GM18502 (cell line): Measurements from ENCODE around the gene STX1A.
"Not testable (repeated sequence)": the region's sequence is repeated elsewhere in the genome, so short reads cannot be mapped to it uniquely, and the experiment has no call there.

Source experiments
- ATAC-seq: cut with Tn5 transposase; IDR thresholded peaks from one replicate; pipeline ENCODE4 v1.9.1; 2021; ENCODE audit warnings: mild to moderate bottlenecking; ENCODE audit not compliant: unreplicated experiment, poor library complexity

The STX1A gene

DNA sequence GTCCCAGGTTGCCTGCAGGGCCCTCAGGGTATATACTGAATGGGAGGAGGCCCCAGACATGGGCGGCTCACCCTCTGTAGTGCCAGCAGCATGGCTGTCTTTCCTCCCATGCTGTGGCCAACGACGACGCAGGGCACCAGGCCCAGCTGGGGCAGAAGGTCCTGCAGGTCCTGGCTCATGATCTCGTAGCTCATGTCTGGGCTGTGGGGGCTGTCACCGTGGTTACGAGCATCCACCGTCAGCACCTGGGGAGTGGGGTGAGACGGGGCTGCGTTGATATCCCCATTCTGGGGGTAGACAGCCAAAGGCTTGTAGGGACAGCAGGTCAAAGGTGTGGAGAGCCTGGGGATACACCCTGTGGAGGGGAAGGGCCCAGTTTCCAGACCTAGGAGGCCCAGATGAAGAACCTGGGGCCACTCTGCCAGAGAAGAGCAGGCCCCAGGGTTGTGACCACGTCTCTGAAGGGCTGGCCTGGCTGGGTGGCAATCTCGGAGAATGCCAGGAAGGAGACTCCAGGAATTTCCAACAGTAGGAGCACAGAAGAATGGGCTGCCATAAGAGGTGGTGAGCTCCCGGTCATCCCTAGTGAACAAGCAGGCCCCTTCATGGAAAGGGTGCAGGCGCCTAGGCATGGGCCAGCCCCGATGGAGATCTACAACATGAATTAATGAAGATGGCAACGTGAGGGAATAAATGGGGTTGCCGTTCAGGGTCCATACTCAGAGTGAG is 18.2 kb upstream of the STX1A start:
- ATAC-seq = no peak

DNA sequence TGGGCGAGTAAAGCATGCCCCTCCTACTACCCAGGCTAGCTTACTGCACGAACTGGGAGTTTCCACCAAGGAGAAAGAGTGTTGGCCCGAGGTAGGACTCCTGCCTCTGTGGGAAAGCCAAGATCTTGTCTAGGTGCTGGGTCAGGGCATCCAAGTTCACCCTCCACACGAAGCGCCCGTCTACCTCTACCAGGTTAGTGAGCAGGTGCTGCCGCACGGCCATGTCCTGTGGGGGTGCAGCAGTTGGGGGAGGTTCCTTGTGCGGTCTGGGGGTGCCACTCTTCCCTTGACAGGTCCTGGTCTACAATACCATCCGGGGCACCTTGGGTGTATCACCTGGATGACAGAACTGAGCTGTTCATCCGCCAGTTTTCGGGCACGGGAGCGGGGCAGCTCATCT is 17.4 kb upstream of the STX1A start:
- no peak for ATAC-seq

- ATAC-seq = no peak
Observed at GRCh38 chr7:73735528-73735905, 16.0 kb upstream of the STX1A start.

DNA sequence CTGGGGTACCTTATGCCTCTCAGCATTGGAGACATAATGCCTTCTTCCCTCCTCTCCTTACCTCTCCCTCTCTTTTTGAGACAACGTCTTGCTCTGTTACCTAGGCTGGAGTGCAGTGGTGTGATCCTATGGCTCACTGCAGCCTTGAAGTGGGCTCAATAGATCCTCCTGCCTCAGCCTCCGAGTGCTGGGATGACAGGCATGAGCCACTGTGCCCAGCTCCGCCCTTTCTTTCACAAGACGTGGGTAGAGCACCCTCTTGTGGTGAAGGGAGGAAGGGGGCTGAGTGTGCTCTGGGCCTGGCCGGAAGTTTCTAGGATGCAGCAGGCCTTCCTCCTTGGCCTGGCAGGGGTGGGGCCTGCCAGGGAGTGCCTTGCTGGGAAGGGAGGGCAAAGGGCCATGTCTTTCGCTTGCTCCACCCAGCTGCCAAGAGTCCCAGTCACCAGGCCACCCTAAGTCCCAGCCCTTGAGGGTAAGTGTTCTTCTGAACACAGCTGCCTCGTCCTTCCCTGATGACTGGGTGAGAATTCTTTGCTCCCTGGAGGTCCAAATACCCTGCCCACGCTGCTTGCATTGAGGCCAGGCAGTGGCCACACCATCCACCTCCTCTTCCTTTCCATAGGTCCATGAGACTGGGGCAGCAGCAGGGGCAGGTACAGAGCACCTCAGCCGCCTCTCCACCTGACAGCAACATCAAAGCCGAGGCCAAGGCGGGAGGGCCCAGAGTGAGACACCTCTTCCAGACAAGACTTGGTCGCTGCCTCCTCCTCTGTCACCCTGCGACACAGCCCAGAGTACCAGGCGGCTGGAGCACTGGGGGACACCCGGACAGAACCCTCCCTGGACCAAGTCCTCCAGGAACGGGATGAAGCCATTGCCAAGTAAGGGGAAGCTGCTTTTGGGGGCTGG is 15.4 kb upstream of the STX1A start:
- ATAC-seq = peak; percentile 52

DNA sequence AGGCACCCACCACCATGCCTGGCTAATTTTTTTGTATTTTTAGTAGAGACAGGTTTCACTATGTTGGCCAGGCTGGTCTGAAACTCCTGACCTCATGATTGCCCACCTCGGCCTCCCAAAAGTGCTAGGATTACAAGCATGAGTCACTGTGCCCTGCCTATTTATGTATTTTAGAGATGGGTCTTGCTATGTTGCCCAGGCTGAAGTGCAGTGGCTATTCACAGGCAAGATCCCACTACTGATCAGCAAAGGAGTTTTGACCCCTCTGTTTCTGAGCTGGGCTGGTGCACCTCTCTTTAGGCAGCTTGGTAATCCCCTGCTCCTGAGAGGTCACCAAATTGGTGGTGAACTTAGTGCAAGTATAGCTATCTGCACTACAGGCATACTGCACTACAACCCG is 12.9 kb upstream of the STX1A start:
- no peak for ATAC-seq

- ATAC-seq = no peak
Observed at GRCh38 chr7:73730485-73730884, 11.0 kb upstream of the STX1A start.

- no peak for ATAC-seq
Observed at GRCh38 chr7:73728551-73728950, 9.1 kb upstream of the STX1A start.

DNA sequence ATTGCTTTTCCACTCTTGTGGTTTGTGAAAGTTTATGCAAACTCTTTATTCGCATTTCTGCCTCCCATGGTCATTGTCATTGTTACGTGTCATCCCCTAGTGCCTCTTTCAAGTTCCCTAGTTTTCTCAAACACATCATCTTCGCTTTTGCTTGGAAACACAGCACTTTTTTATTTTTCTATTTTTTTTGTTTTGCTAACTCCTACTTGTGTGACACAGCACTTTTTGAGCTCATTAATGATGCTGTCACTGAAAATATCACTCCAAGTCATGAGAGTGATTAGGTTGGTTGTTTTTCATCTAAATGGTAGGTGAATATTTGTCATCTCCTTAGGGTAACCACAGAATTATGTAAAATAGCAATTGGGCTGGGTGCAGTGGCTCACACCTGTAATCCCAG is 8.5 kb upstream of the STX1A start:
- ATAC-seq = no peak

DNA sequence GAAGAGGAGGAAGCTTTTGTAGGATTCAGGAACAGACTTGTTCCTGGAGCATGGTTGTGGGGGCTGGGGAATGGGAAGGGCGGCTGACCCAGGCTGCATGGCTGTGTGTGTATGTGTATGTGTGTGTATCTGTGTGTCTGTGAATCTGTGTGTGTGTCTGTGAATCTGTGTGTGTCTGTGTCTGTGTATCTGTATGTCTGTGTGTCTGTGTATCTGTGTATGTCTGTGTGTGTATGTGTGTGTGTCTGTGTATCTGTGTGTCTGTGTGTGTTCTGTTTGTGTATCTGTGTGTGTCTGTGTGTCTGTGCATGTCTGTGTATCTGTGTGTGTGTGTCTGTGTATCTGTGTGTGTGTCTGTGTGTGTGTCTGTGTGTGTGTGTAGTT is 6.6 kb upstream of the STX1A start:
- ATAC-seq = no peak

DNA sequence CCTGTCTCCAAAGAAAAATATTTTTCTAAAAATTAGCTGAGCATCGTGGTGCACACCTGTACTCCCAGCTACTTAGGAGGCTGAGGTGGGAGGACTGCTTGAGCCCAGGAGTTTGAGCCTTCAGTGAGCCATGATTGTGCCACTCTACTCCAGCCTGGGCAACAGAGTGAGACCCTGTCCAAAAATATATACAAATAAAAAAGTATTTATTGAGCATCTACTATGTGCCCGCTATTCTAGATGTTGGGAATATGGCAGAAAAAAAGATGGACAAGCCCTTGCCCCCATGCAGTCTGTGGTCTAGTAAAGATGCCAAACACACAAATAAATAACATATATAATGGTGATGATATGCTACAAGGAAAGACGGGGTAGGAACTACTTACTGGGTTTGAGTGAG is 4.3 kb upstream of the STX1A start:
- ATAC-seq = no peak

DNA sequence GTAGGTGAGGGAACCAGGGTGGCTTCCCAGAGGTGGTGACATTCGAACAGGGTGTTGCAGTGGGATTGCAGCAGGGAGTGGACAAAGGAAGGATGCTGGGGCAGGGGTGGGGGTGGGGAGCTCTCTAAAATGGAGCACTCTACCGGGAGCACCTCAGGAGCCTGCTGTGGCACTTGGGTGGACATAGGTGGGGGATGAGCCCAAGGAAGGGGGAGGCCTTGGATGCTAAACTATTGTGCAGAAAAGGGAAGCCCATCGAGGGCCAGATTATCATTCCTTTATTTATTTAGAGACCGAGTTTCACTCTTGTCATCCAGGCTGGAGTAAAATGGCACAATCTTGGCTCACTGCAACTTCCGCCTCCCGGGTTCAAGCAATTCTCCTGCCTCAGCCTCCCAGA is 3.3 kb upstream of the STX1A start:
- ATAC-seq = no peak

- ATAC-seq = not testable (repeated sequence)
Observed at GRCh38 chr7:73722182-73722581, 2.7 kb upstream of the STX1A start.

- no peak for ATAC-seq
Observed at GRCh38 chr7:73721377-73721817, 1.9 kb upstream of the STX1A start.

DNA sequence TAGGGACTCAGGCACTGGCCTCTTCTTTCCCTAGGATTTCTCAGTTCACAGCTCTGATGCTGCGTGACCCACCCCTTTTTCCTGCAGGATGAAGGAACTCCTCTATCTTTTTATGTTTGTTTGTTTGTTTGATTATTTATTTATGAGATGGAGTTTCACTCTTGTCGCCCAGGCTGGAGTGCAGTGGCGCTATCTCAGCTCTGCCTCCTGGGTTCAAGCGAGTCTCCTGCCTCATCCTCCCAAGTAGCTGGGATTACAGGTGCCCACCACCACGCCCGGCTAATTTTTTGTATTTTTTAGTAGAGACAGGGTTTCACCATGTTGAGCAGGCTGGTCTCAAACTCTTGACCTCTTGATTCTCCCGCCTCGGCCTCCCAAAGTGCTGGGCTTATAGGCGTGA is 974 bp upstream of the STX1A start:
- ATAC-seq = not testable (repeated sequence)

DNA sequence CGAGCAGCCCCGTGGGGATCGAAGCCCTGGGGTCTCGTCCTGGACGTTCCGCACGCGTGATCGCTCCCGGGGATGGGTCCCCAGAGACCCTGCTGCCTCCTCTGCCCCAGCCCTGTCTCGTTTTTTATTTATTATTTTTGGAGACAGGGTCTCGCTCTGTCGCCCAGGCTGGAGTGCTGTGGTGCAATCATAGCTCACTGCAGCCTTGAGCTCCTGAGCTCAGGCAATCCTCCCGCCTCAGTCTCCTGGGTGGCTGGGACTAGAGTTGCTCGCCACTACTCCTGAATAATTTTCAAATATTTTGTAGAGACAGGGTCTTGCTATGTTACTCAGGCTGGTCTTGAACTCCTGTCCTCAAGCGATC is 319 bp upstream of the STX1A start:
- ATAC-seq = peak; percentile 3

GRCh38 chr7:73718438-73718881 is 1.0 kb downstream of the STX1A start:
- ATAC-seq = no peak

GRCh38 chr7:73717991-73718405 is 1.5 kb downstream of the STX1A start:
- no peak for ATAC-seq

DNA sequence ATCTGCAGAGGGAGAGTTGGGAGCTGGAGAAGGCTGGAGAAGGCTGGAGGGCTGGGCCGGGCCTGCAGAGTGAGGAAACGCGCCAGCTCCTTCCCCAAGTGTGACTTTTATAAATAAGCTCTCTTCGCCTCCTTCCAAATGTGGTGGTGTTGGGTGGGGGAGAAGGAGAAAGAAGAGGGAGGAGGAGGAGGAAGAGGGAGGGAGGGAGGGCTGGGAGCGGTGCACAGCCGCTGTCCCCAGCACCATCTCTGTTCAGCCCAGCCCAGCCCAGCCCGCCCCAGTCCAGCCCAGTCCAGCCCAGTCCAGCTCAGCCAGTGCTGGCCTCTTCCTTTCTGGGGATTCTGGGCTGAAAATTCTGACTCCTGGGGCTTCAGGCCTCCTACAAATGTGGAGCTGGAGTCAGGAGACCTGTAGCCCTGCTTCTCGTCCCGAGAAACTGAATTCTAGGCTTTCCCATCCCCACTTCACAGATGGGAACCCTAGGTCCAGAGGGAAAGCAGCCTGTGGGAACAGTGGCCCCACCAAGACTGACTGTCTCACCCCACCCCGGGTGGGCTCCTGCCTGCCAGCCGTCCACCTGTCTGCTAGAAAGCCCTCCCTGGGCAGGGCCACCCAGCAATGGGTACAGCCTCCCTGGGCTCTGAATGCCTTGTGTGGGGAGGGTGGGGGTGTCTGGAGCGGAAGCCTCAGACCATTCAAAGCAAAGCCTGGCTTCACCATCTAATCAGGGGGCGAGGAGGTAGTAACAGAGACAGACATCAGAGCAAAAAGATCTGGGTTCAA is 2.3 kb downstream of the STX1A start:
- no peak for ATAC-seq

DNA sequence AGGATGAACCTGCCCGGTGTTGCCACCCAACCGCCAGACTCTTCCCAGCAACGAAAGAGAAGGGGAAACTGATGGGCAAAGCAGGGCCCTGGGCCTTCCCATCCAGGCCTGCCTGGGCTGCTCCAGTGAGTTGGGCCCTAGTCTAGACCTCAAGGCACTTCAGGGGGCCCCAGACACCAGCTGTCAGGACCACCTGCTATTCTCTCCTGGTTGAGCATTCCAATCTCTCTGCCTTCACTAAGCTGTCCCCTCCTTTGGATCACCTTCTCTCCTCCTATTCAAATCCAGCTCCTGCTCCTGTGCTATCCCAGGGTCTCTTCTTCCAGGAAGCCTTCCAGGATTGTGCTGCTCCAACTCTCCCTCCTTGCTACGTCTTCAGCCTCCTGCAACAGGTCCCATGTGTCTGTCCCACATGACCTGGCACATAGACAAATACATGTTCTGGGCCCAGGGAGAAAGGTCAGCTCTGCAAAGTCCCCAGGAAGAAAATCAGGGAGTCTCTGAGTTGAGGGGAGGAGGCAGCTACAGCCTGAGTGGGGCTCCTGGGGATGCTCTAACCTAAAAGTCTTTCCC is 3.1 kb downstream of the STX1A start:
- ATAC-seq = no peak

- ATAC-seq = no peak
Observed at GRCh38 chr7:73715648-73716317, 3.7 kb downstream of the STX1A start.
